NCI-H1417 treated with DMSO at 0.1 percent for 48 hours (cell line): ENCODE results near the gene NUDT1.
"Not testable (repeated sequence)": the region's sequence is repeated elsewhere in the genome, so short reads cannot be mapped to it uniquely, and the experiment has no call there.

Experiments
- DNase-seq: peaks from one replicate; lab custom pipeline; 2025; lab: John Stamatoyannopoulos, UW

NUDT1 gene

DNA sequence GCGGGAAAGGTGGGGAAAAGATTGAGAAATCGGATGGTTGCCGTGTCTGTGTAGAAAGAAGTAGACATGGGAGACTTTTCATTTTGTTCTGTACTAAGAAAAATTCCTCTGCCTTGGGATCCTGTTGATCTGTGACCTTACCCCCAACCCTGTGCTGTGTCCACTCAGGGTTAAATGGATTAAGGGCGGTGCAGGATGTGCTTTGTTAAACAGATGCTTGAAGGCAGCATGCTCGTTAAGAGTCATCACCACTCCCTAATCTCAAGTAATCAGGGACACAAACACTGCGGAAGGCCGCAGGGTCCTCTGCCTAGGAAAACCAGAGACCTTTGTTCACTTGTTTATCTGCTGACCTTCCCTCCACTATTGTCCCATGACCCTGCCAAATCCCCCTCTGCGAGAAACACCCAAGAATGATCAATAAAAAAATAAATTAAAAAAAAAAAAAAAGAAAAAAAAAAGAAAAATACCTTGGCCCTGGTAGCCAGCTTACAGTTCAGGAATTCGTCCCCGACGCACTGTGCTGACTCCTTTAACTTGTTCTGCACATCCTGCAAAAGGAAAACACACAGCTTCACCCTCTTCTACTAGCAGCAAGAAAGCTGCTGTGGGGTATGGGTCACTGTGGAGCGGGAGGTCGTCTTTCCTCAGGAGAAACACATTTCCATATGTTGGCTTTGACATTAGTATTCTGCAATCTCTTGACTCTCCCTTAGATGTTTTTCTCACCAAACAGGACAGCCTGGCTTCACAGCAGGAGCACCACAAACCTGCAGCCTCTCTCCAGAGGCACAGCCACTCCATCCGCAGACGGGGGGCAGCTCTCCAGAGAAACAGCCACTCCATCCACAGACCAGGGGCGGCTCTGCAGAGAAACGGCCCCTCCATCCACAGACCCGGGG, 27.3 kb downstream of the NUDT1 start:
- not testable (repeated sequence) for DNase-seq

DNA sequence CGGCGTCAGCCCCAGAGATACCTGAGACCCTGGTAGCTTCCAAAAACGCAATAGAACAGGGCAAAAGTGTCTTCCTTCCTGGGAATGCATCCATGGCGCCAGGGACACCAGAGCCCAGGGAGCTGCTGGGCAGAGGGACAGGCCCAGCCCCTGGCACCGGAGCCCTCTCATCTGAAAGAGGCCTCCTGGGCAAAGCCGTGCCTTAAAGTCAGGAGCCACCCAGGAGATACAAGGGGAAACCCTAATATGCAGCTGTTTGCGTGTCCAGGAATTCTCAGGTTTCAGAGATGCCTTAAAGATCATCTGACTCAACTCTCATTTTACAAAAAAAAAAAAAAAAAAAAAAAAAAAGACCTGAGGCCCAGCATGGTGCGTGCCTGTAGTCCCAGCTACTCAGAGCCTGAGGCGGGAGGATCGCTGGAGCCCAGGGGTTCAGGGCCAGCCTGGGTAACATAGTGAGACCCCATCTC, 28.0 kb downstream of the NUDT1 start:
- no peak for DNase-seq

- no peak for DNase-seq
These were observed 28.5 kb downstream of the NUDT1 start for GRCh38 chr7:2270495-2270894.

DNA sequence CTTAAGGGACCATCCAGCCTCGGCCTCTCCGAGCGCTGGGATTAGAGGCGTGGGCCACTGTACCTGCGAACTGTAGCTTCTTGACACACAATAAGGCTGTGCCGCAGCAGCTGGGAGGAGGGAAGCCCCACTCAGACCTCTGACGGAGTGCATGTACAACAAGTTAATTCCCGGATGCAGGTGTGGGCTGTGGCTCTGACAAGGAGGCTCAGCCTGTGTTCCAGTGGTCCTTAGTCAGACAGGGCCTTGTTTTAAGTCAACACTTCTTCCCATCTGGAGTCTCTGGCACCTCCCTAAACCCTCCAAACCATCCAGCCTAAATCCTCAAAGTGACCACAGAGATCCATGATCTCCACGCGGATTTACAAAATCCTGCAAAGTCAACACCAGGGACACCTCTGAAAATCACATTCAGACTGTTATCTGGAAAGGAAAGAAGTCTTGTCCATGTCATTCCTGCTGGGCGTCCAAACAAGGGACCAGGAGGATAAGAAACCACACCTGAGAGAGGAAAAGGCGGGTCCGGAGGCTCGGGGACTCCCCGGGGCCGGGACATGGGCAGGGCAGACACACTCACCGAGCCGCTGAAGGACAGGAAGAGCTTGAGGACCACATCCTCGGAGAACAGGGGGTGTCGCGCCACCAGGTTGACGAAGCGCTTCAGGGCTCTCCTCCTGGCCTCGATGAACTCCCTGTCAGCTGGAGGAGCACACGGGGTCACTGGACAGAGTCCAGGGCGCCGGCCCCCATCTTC, 29.4 kb downstream of the NUDT1 start:
- no peak for DNase-seq

GRCh38 chr7:2272031-2272430, 30.0 kb downstream of the NUDT1 start:
- DNase-seq = no peak

DNA sequence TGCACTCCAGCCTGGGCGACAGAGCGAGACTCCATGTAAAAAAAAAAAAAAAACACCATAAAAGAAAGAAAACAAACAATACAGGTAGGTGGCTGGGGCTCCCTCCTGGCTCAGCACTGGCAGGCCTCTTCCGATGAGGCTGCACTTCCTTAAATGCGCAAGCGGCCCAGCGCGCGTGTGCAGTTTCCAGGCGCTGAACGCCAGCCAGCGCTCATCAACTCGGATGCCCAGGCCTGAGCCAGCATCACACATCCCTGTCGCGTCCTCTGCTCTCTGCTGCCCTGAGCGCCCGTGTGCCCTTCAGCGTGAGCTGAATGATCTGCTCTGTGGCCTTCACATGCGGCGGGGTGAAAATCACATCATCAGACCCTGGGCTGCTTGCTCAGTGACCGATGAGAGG, 31.8 kb downstream of the NUDT1 start:
- DNase-seq = no peak

GRCh38 chr7:2274666-2275065, 32.6 kb downstream of the NUDT1 start:
- DNase-seq = no peak

GRCh38 chr7:2275101-2275500, 33.1 kb downstream of the NUDT1 start:
- DNase-seq = no peak

GRCh38 chr7:2276107-2276506, 34.1 kb downstream of the NUDT1 start:
- DNase-seq = no peak

GRCh38 chr7:2278026-2278425, 36.0 kb downstream of the NUDT1 start:
- DNase-seq = no peak

DNA sequence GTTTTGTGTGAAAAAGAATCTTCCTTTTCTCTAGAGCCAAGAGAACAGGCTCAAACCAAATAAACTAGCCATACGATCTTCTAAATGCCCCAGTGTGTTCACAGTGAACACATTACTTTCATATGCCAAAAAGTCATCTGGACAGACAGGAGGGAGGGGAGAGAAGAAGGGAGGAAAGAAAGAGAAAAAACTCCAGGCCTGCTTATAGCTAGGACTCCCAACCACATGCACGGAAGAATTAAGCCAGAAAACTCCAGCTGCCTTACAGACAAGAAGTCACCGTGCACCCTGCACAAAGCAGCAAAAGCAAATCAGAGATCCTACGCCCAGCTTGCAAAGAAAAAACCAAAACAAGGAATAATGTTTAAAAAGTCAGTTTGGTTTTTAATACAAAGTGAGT, 37.9 kb downstream of the NUDT1 start:
- DNase-seq = no peak

GRCh38 chr7:2280424-2280823, 38.4 kb downstream of the NUDT1 start:
- no peak for DNase-seq

- no peak for DNase-seq
These were observed 39.5 kb downstream of the NUDT1 start for GRCh38 chr7:2281541-2281940.

GRCh38 chr7:2282185-2282751, 40.2 kb downstream of the NUDT1 start:
- no peak for DNase-seq

DNA sequence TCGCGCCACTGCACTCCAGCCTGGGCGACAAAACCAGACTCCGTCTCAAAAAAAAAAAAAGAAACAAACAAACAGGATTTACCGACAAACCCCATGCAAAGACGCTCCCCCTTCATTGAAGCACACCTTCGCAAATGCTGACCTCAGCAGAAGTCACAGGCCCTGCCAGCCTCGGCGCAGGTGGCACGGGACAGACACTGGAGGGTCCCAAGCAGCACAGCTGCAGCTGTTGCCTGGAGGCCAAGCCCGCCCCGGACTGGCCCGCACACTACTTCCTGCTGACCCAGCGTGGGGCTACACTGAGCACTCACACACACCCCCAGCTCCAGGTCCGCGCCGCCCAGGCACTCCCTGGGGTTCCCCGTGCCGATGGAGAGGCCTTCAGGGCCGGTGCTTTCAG, 41.0 kb downstream of the NUDT1 start:
- no peak for DNase-seq

GRCh38 chr7:2287745-2288144, 45.7 kb downstream of the NUDT1 start:
- DNase-seq = no peak

DNA sequence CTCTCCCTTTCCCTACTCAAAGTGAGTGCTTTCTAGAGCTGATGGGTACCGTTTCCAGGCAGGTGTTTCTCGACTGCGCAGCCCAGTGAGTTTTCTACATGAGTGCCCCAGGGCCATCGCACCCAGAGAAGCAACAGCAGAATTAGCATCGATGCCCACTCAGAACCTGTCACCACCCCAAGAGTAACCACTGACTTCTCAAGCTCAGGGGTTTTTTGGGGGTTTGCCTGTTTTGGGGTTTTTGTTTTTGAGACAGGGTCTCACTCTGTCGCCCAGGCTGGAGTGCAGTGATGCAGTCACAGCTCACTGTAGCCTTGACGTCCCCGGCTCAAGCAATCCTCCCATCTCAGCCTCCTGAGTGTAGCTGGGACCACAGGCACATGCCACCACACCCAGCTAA, 46.5 kb downstream of the NUDT1 start:
- DNase-seq = no peak

DNA sequence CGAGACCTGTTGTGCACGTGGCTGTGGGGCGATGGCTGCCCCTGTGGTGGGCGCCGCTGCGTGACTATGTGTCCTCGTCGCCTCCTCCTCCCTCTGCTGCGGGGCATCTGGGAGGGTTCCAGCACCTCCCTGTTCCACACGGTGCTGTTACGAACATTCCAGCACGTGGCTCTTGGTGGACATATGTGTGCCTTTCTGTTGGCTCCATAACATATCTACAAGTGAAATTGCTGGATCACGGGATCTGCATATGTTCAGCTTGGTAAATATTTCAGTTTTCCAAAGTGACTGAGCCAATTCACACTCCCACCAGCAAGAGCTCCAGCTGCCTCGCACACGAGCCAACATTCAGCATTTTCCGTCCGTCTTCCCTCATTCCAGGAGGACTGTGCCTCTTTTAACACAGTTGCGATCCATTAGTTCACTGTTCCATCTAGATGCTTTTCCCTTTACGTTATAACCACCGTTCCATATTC, 47.1 kb downstream of the NUDT1 start:
- DNase-seq = no peak

DNA sequence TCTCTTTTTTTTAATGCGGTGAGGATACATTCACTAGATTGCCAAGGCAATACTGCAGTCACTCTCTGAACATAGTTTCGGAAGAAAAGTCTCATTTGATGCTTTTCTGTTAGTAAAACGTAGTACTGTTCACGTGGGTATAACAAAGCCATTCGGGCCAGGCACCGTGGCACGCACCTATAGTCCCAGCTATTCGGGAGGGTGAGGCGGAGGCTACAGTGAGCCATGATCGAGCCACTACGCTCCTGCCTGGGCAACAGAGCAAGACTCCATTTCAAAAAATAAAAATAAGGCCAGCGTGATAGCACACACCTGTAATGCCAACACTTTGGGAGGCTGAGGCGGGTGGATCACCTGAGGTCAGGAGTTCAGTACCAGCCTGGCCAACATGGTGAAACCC, 47.6 kb downstream of the NUDT1 start:
- no peak for DNase-seq

- no peak for DNase-seq
These were observed 48.9 kb downstream of the NUDT1 start for GRCh38 chr7:2290877-2291276.

GRCh38 chr7:2295936-2296620, 54.1 kb downstream of the NUDT1 start:
- no peak for DNase-seq

DNA sequence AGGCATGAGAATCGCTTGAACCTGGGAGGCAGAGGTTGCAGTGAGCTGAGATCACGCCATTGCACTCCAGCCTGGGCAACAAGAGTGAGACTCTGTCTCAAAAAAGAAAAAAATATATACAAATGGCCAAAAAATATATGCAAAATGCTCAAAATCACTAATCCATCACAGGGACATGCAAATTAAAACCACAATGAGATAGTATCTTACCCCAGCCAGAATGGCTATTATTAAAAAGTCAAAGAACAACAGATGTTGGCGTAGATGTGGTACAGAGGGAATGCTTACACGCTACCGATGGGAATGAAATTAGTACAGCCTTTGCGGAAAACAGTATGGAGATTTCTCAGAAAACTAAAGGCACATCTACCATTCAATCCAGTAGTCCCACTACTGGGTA, 54.8 kb downstream of the NUDT1 start:
- no peak for DNase-seq
